ENCODE results near the gene ARHGEF33.

ARHGEF33 gene

GRCh38 chr2:38907242-38907641 is 17.6 kb downstream of the ARHGEF33 start:
- DNase-seq (ENCODE audit: low read depth), result no peak
- no peak overlapping the region for H3K4me3 ChIP-seq (ENCODE audit: low read depth, low read length)

DNA sequence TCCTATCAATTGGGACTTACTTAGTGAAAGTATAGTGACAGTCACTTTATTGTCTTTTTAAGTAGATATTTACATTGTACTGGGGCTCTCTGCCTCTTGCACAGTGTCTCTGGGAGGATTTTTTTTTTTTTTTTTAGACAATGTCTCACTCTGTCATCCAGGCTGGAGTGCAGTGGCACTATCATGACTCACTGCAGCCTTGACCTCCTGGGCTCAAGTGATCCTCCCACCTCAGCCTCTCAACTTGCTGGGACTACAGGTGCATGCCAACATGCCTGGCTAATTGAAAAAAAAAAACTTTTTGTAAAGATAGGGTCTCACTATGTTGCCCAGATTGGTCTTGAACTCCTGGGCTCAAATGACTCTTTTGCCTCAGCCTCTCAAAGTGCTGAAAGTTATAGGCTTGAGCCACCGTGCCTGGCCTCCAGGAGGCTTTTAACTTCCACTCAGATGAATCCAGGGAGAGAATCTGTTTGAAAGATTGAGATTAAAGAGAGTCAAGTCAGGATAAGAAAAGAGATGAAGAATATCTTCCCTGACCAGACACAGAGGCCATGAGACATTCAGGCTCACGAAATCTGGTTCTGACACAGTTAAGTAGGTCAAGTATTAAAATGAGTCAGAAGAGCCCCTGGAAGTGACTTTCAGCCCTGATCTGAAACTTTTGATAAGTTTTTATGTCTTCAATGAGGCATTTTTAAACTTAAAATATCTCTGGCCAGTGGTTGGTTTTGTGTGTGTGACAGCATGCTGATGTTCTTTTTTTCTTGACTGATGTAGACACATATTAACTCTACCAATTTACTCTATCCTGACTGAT is 18.3 kb downstream of the ARHGEF33 start:
- no peak for DNase-seq (ENCODE audit: low read depth)
- TF ChIP-seq, protein P1, sequence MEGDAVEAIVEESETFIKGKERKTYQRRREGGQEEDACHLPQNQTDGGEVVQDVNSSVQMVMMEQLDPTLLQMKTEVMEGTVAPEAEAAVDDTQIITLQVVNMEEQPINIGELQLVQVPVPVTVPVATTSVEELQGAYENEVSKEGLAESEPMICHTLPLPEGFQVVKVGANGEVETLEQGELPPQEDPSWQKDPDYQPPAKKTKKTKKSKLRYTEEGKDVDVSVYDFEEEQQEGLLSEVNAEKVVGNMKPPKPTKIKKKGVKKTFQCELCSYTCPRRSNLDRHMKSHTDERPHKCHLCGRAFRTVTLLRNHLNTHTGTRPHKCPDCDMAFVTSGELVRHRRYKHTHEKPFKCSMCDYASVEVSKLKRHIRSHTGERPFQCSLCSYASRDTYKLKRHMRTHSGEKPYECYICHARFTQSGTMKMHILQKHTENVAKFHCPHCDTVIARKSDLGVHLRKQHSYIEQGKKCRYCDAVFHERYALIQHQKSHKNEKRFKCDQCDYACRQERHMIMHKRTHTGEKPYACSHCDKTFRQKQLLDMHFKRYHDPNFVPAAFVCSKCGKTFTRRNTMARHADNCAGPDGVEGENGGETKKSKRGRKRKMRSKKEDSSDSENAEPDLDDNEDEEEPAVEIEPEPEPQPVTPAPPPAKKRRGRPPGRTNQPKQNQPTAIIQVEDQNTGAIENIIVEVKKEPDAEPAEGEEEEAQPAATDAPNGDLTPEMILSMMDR (IDR thresholded peaks at IDR 0.05; ENCODE audit: control insufficient read depth, extremely low read depth, insufficient read depth), result no peak
- no peak overlapping the region for H3K4me3 ChIP-seq (ENCODE audit: low read depth, low read length)

More at GRCh38 chr2:38907242-38907641, 17.6 kb downstream of the ARHGEF33 start:
- TF ChIP-seq, protein P1 (IDR thresholded peaks at IDR 0.05; ENCODE audit: control insufficient read depth, extremely low read depth, insufficient read depth), result no peak

GRCh38 chr2:38909872-38910271 is 20.2 kb downstream of the ARHGEF33 start:
- TF ChIP-seq, protein P1 (IDR thresholded peaks at IDR 0.05; ENCODE audit: control insufficient read depth, extremely low read depth, insufficient read depth), result no peak
- no peak overlapping the region for H3K4me3 ChIP-seq (ENCODE audit: low read depth, low read length)
- no peak for DNase-seq (ENCODE audit: low read depth)

DNA sequence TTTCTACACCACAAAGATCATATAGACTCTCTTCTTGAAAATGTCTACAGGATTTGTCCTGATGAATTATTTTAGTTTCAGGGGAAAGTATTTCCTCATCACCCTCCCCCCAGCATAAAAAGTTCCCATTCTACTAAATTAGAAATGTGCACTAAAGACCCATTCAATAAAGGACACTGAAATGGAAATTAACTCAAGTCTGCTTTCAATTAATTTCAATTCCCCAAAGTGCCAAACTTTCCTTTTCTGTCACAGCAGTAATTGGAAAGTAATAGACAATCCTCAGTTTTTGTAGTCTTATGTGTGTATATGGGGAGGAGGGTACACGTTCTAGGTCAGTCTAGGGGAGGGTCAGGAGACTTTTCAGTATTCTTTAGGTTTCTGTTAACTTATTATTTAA is 21.5 kb downstream of the ARHGEF33 start:
- no peak for DNase-seq (ENCODE audit: low read depth)
- TF ChIP-seq, protein P1 (IDR thresholded peaks at IDR 0.05; ENCODE audit: control insufficient read depth, extremely low read depth, insufficient read depth), result no peak
- no peak overlapping the region for H3K4me3 ChIP-seq (ENCODE audit: low read depth, low read length)

DNA sequence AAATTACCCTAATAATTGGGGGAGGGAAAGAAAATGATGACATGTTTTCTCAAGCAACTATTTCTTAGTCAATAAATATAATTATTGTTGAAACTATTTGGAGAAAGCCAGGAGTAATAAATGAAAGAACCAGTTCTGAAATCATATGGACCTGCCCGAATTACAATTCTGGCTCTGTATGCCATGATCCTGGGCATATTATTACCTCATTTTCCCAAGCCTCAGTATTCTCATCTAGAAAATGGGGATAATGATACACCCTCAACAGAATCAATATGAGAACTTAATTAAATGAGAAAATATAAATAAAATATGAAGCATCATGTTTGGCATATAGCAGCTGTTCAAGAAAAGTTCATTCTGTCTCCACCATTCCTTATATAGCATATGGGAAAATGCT is 22.9 kb downstream of the ARHGEF33 start:
- no peak for DNase-seq (ENCODE audit: low read depth)

DNA sequence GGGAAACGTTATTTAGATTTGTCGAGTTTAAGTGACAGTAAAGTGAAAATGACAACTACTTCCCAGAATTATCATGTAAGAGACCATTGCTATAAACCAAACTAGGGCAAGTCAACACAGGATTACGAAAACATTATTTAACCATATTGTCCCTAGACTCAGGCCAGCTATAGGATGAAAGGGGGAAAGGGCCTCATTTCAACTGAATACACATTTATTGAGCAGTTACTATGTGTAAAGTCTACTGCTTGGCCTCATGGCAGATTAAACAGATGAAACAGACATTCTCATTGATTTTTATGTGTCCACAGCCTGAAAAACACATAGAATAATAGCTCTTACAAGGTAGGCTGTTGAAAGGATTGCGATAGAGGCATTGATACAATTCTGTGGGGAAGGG is 32.7 kb downstream of the ARHGEF33 start:
- no peak for DNase-seq (ENCODE audit: low read depth)
- H3K4me3 ChIP-seq (ENCODE audit: low read depth, low read length), result no peak overlapping the region
- TF ChIP-seq, protein P1 (IDR thresholded peaks at IDR 0.05; ENCODE audit: control insufficient read depth, extremely low read depth, insufficient read depth), result no peak

More for the DNA sequence above, 22.9 kb downstream of the ARHGEF33 start:
- no peak overlapping the region for H3K4me3 ChIP-seq (ENCODE audit: low read depth, low read length)
- TF ChIP-seq, protein P1 (IDR thresholded peaks at IDR 0.05; ENCODE audit: control insufficient read depth, extremely low read depth, insufficient read depth), result no peak

- DNase-seq (ENCODE audit: low read depth), result no peak
- TF ChIP-seq, protein P1 (IDR thresholded peaks at IDR 0.05; ENCODE audit: control insufficient read depth, extremely low read depth, insufficient read depth), result no peak
- no peak overlapping the region for H3K4me3 ChIP-seq (ENCODE audit: low read depth, low read length)
Measured at GRCh38 chr2:38922902-38923301, 33.2 kb downstream of the ARHGEF33 start.

All from LNCaP clone FGC (cell line).